ENCODE results near the gene ZNF326. TPM values are rescaled to one million over a fixed set of nuclear protein-coding genes. Genes with fewer than 3 reads are reported as not detected.
"Not testable (repeated sequence)": the region's sequence is repeated elsewhere in the genome, so short reads cannot be mapped to it uniquely, and the experiment has no call there.

Gene ZNF326
- total and polyA plus RNA-seq, 7 donors, result 5.9 to 16.0 (median 10.0) TPM

- intact Hi-C loops (cut with DNase I), result no loop called here
- DNase-seq (no peak), ATAC-seq (no peak)
- Histone ChIP-seq H3K27ac (no peak overlapping the region), H3K4me3 (no peak overlapping the region), H3K9me3 (no peaks in the 10 kb centered on the region), H3K36me3 (ENCODE audit: insufficient read depth in 1 of 2, low read depth in 1 of 2) (no peaks in the 10 kb centered on the region), H3K27me3 (ENCODE audit: insufficient read depth in 3 of 3, low read length in 2 of 3) (no peaks in the 10 kb centered on the region), H3K4me1 (no peaks in the 10 kb centered on the region)
- WGBS, 3 donors, result 76 to 88% (median 79%) methylated on average over 5 of the region's 5 CpGs
- TF ChIP-seq, protein P1, sequence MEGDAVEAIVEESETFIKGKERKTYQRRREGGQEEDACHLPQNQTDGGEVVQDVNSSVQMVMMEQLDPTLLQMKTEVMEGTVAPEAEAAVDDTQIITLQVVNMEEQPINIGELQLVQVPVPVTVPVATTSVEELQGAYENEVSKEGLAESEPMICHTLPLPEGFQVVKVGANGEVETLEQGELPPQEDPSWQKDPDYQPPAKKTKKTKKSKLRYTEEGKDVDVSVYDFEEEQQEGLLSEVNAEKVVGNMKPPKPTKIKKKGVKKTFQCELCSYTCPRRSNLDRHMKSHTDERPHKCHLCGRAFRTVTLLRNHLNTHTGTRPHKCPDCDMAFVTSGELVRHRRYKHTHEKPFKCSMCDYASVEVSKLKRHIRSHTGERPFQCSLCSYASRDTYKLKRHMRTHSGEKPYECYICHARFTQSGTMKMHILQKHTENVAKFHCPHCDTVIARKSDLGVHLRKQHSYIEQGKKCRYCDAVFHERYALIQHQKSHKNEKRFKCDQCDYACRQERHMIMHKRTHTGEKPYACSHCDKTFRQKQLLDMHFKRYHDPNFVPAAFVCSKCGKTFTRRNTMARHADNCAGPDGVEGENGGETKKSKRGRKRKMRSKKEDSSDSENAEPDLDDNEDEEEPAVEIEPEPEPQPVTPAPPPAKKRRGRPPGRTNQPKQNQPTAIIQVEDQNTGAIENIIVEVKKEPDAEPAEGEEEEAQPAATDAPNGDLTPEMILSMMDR (IDR thresholded peaks at IDR 0.05), result no peak
Observed at GRCh38 chr1:90044346-90044745, 49.4 kb downstream of the ZNF326 start.

GRCh38 chr1:90045853-90046563 lies 51.1 kb downstream of the ZNF326 start:
- Histone ChIP-seq H3K27ac (no peak overlapping the region), H3K4me3 (no peak overlapping the region), H3K9me3 (no peaks in the 10 kb centered on the region), H3K36me3 (ENCODE audit: insufficient read depth in 1 of 2, low read depth in 1 of 2) (no peaks in the 10 kb centered on the region), H3K27me3 (ENCODE audit: insufficient read depth in 3 of 3, low read length in 2 of 3) (peaks cover 0 to 3% (median 0%) of the 10 kb centered on the region in 3 donors), H3K4me1 (no peaks in the 10 kb centered on the region)
- TF ChIP-seq, protein P1 (IDR thresholded peaks at IDR 0.05), result peak; percentile 24
- DNase-seq (no peak), ATAC-seq (no peak)
- 30 to 34% (median 31%) methylated on average over 2 of the region's 2 CpGs for WGBS, 3 donors
- intact Hi-C loops (cut with DNase I), result no loop called here

- Histone ChIP-seq H3K27ac (no peak overlapping the region), H3K4me3 (no peak overlapping the region), H3K4me1 (no peaks in the 10 kb centered on the region), H3K36me3 (ENCODE audit: insufficient read depth in 1 of 2, low read depth in 1 of 2) (no peaks in the 10 kb centered on the region), H3K27me3 (ENCODE audit: insufficient read depth in 3 of 3, low read length in 2 of 3) (peaks cover 0 to 3% (median 0%) of the 10 kb centered on the region in 3 donors), H3K9me3 (no peaks in the 10 kb centered on the region)
- TF ChIP-seq, protein P1 (IDR thresholded peaks at IDR 0.05), result no peak
- ATAC-seq, result no peak
- WGBS, 3 donors, result 80 to 87% (median 85%) methylated on average over 3 of the region's 3 CpGs
- no peak for DNase-seq
- intact Hi-C loops (cut with DNase I), result no loop called here
Observed at GRCh38 chr1:90046635-90047034, 51.7 kb downstream of the ZNF326 start.

- Histone ChIP-seq H3K4me3 (no peak overlapping the region), H3K36me3 (ENCODE audit: insufficient read depth in 1 of 2, low read depth in 1 of 2) (no peaks in the 10 kb centered on the region), H3K27ac (no peak overlapping the region), H3K4me1 (no peaks in the 10 kb centered on the region), H3K9me3 (no peaks in the 10 kb centered on the region), H3K27me3 (ENCODE audit: insufficient read depth in 3 of 3, low read length in 2 of 3) (peaks cover 0 to 3% (median 0%) of the 10 kb centered on the region in 3 donors)
- intact Hi-C loops (cut with DNase I), result no loop called here
- ATAC-seq (no peak), DNase-seq (no peak)
- TF ChIP-seq, protein P1 (IDR thresholded peaks at IDR 0.05), result no peak
- 36 to 40% (median 37%) methylated on average over 5 of the region's 5 CpGs for WGBS, 3 donors
Observed at GRCh38 chr1:90048043-90048442, 53.1 kb downstream of the ZNF326 start.

DNA sequence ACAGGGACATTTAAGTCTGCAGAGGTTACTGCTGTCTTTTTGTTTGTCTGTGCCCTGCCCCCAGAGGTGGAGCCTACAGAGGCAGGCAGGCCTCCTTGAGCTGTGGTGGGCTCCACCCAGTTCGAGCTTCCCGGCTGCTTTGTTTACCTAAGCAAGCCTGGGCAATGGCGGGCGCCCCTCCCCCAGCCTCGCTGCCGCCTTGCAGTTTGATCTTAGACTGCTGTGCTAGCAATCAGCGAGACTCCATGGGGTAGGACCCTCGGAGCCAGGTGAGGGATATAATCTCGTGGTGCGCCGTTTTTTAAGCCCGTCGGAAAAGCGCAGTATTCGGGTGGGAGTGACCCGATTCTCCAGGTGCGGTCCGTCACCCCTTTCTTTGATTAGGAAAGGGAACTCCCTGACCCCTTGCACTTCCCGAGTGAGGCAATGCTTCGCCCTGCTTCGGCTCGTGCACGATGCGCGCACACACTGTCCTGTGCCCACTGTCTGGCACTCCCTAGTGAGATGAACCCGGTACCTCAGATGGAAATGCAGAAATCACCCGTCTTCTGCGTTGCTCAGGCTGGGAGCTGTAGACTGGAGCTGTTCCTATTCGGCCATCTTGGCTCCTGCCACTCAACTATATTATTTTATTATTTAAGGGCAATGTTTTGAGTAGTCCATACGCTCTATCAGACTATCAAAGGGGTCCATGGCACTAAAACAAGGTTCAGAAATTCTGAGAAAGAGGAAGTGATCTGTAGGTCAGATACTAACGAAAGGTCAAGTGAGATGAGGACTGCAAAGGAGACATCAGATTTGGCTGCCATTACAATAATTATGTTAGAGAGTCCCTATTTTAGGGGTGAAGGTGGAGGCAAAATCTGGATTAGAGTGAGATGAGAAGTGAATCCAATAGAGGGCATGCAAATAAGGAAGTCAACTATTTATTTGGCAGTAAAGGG lies 68.1 kb downstream of the ZNF326 start:
- H3K36me3 ChIP-seq (ENCODE audit: insufficient read depth in 1 of 2, low read depth in 1 of 2); H3K27me3 ChIP-seq (ENCODE audit: insufficient read depth in 3 of 3, low read length in 2 of 3); H3K4me1 ChIP-seq; intact Hi-C loops (cut with DNase I); H3K9me3 ChIP-seq; ATAC-seq; H3K4me3 ChIP-seq; H3K27ac ChIP-seq; DNase-seq: not testable (repeated sequence)
- WGBS, 3 donors, result 88% methylated on average over 27 to 29 of the region's 31 CpGs

- H3K27ac ChIP-seq; ATAC-seq; H3K4me1 ChIP-seq; H3K4me3 ChIP-seq; H3K36me3 ChIP-seq (ENCODE audit: insufficient read depth in 1 of 2, low read depth in 1 of 2); DNase-seq; H3K27me3 ChIP-seq (ENCODE audit: insufficient read depth in 3 of 3, low read length in 2 of 3); intact Hi-C loops (cut with DNase I); H3K9me3 ChIP-seq: not testable (repeated sequence)
- 75 to 91% (median 86%) methylated on average over 6 of the region's 6 CpGs for WGBS, 3 donors
Observed at GRCh38 chr1:90064109-90064508, 69.2 kb downstream of the ZNF326 start.

Data from psoas muscle (tissue), 8 donors.